ENCODE results near the gene CREBBP.
"Not testable (repeated sequence)": the region's sequence is repeated elsewhere in the genome, so short reads cannot be mapped to it uniquely, and the experiment has no call there.

CREBBP gene

DNA sequence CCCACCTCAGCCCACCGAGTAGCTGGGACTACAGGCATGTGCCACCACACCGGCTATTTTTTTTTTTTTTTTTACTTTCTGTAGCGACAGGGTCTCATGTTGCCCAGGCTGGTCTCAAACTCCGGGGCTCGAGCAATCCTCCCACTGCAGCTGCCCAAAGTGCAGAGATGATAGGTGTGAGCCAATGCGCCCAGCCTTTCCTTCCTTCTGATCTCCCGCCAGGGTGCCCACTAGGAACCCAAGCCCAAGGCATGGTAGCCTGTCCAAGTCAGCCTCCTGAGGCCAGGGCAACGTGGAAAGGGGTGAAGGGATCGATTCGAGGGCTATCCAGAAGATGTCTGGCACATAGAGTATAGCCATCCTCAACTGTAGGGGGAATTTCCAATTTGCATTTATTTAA, 9.6 kb upstream of the CREBBP start:
- Histone ChIP-seq H3K79me2 (no peaks in the 10 kb centered on the region), H3K4me3 (ENCODE audit: low read depth, low read length) (no peak overlapping the region), H3K4me2 (ENCODE audit: low read length) (no peak overlapping the region), H3K4me1 (no peaks in the 10 kb centered on the region), H3K36me3 (ENCODE audit: control insufficient read depth, insufficient read depth, low read length) (no peaks in the 10 kb centered on the region), H3K27ac (no peak overlapping the region), H3K9me3 (ENCODE audit: control insufficient read depth, low read length) (no peaks in the 10 kb centered on the region), H3K9ac (no peak overlapping the region), H3K27me3 (ENCODE audit: control insufficient read depth, insufficient read depth, low read length) (no peaks in the 10 kb centered on the region), H2AFZ (no peak overlapping the region)
- TF ChIP-seq, protein P1, sequence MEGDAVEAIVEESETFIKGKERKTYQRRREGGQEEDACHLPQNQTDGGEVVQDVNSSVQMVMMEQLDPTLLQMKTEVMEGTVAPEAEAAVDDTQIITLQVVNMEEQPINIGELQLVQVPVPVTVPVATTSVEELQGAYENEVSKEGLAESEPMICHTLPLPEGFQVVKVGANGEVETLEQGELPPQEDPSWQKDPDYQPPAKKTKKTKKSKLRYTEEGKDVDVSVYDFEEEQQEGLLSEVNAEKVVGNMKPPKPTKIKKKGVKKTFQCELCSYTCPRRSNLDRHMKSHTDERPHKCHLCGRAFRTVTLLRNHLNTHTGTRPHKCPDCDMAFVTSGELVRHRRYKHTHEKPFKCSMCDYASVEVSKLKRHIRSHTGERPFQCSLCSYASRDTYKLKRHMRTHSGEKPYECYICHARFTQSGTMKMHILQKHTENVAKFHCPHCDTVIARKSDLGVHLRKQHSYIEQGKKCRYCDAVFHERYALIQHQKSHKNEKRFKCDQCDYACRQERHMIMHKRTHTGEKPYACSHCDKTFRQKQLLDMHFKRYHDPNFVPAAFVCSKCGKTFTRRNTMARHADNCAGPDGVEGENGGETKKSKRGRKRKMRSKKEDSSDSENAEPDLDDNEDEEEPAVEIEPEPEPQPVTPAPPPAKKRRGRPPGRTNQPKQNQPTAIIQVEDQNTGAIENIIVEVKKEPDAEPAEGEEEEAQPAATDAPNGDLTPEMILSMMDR (IDR thresholded peaks at IDR 0.05): no peak

DNA sequence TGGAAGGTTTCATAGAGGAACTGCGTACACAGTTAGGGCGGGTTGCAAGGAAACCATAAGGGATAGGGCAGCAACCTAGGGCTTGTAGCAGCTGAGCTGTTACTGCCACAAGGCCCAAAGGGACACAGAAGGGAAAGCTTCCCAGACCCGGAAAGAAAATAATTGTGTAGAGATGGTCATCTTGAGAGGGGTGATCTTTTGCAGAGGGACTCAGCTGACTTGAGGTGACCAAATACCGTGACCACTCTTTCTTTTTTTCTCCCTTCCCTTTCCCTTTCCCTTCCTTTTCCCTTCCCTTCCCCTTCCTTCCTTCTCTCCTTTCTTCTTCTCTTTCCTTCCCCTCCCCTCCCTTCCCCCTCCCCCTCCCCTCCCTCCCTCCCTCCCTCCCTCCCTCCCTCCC, 8.5 kb upstream of the CREBBP start:
- Histone ChIP-seq H3K36me3 (ENCODE audit: control insufficient read depth, insufficient read depth, low read length) (no peaks in the 10 kb centered on the region), H3K27ac (no peak overlapping the region), H3K4me1 (no peaks in the 10 kb centered on the region), H2AFZ (no peak overlapping the region), H3K4me3 (ENCODE audit: low read depth, low read length) (no peak overlapping the region), H3K9ac (no peak overlapping the region), H3K27me3 (ENCODE audit: control insufficient read depth, insufficient read depth, low read length) (no peaks in the 10 kb centered on the region), H3K4me2 (ENCODE audit: low read length) (no peak overlapping the region), H3K79me2 (no peaks in the 10 kb centered on the region), H3K9me3 (ENCODE audit: control insufficient read depth, low read length) (no peaks in the 10 kb centered on the region)
- TF ChIP-seq, protein P1 (IDR thresholded peaks at IDR 0.05): no peak

DNA sequence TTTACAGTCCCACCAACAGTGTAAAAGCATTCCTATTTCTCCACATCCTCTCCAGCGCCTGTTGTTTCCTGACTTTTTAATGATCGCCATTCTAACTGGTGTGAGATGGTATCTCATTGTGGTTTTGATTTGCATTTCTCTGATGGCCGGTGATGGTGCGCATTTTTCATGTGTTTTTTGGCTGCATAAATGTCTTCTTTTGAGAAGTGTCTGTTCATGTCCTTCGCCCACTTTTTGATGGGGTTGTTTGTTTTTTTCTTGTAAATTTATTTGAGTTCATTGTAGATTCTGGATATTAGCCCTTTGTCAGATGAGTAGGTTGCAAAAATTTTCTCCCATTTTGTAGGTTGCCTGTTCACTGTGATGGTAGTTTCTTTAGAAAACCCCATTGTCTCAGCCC, 5.5 kb upstream of the CREBBP start:
- H3K4me1 ChIP-seq; H3K9me3 ChIP-seq (ENCODE audit: control insufficient read depth, low read length); H3K27ac ChIP-seq; H3K4me2 ChIP-seq (ENCODE audit: low read length); H3K36me3 ChIP-seq (ENCODE audit: control insufficient read depth, insufficient read depth, low read length); H2AFZ ChIP-seq; H3K4me3 ChIP-seq (ENCODE audit: low read depth, low read length); H3K27me3 ChIP-seq (ENCODE audit: control insufficient read depth, insufficient read depth, low read length); H3K9ac ChIP-seq; H3K79me2 ChIP-seq: not testable (repeated sequence)

DNA sequence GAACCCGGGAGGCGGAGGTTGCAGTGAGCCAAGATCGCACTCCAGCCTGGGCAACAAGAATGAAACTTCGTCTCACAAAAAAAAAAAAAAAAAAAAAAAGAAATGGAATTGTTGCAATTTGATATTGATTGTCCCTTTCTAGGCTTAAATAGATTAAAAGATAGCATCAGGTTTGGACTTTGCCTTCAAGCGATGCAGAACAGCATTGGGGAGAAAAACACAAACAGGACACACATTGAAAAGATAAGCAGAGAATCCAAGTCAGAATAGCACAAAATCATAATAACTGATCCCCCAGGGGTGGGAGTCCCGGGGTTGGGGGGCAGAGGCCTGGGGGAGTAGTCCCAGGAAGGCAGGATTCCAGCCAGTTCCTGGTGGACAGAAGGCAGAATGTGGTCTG, 3.9 kb upstream of the CREBBP start:
- TF ChIP-seq, protein P1 (IDR thresholded peaks at IDR 0.05): no peak
- no peaks in the 10 kb centered on the region for H3K4me1 ChIP-seq
- no peaks in the 10 kb centered on the region for H3K9me3 ChIP-seq (ENCODE audit: control insufficient read depth, low read length)
- no peak overlapping the region for H3K4me3 ChIP-seq (ENCODE audit: low read depth, low read length)
- H3K4me2 ChIP-seq (ENCODE audit: low read length): no peak overlapping the region
- H3K36me3 ChIP-seq (ENCODE audit: control insufficient read depth, insufficient read depth, low read length): no peaks in the 10 kb centered on the region
- H3K27ac ChIP-seq: no peak overlapping the region
- H3K79me2 ChIP-seq: peaks cover 3% of the 10 kb centered on the region
- no peak overlapping the region for H2AFZ ChIP-seq
- H3K9ac ChIP-seq: no peak overlapping the region
- H3K27me3 ChIP-seq (ENCODE audit: control insufficient read depth, insufficient read depth, low read length): no peaks in the 10 kb centered on the region

DNA sequence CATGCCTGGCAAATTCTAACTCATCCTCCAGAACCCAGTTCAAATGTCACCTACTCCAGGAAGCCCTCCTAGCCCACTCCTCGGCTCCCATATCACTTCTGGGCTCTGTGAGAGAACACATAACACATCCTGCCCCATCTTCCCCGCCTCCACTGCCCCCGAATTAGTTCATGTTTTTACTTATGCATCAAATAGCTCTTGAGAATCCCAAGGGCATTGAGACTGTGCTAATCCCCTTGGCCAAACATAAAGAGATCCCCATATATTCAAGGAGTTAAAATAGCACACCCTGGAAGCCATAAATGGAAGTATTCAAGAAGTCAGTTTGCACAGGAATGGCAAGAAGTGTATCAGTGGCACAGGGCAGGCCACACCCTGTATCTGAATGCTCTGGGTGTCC, 2.0 kb upstream of the CREBBP start:
- peaks cover 8% of the 10 kb centered on the region for H3K4me1 ChIP-seq
- no peaks in the 10 kb centered on the region for H3K9me3 ChIP-seq (ENCODE audit: control insufficient read depth, low read length)
- no peaks in the 10 kb centered on the region for H3K27me3 ChIP-seq (ENCODE audit: control insufficient read depth, insufficient read depth, low read length)
- H3K36me3 ChIP-seq (ENCODE audit: control insufficient read depth, insufficient read depth, low read length): no peaks in the 10 kb centered on the region
- H3K27ac ChIP-seq: no peak overlapping the region
- no peak overlapping the region for H3K9ac ChIP-seq
- H2AFZ ChIP-seq: no peak overlapping the region
- no peak overlapping the region for H3K4me3 ChIP-seq (ENCODE audit: low read depth, low read length)
- H3K4me2 ChIP-seq (ENCODE audit: low read length): no peak overlapping the region
- TF ChIP-seq, protein P1 (IDR thresholded peaks at IDR 0.05): no peak
- peaks cover 21% of the 10 kb centered on the region for H3K79me2 ChIP-seq
